Glutamatergic neuron (in vitro differentiated cells): ENCODE results near the gene CLEC12A. TPM values are rescaled to one million over a fixed set of nuclear protein-coding genes. Genes with fewer than 3 reads are reported as not detected.

Experiments used
- DNase-seq: peaks from one replicate; pipeline ENCODE4 v3.0.0; 2022
- H3K27ac Mint-ChIP-seq: one replicate; pipeline ENCODE4 v1.8.0; 2020; ENCODE audit warnings: mild to moderate bottlenecking, mixed read lengths, inconsistent platforms; ENCODE audit not compliant: unreplicated experiment
- H3K27me3 Mint-ChIP-seq: one replicate; pipeline ENCODE4 v1.8.0; 2020; ENCODE audit warnings: mild to moderate bottlenecking, moderate library complexity, mixed read lengths, inconsistent platforms; ENCODE audit not compliant: unreplicated experiment
- H3K36me3 Mint-ChIP-seq: one replicate; pipeline ENCODE4 v1.8.0; 2020; ENCODE audit warnings: mild to moderate bottlenecking, mixed read lengths, inconsistent platforms; ENCODE audit not compliant: unreplicated experiment
- H3K4me1 Mint-ChIP-seq: one replicate; pipeline ENCODE4 v1.8.0; 2020; ENCODE audit warnings: mild to moderate bottlenecking, low read depth, mixed read lengths, inconsistent platforms; ENCODE audit not compliant: unreplicated experiment
- H3K4me3 Mint-ChIP-seq: one replicate; pipeline ENCODE4 v1.8.0; 2020; ENCODE audit warnings: mild to moderate bottlenecking, mixed read lengths, inconsistent platforms; ENCODE audit not compliant: unreplicated experiment
- H3K9me3 Mint-ChIP-seq: one replicate; pipeline ENCODE4 v1.8.0; 2020; ENCODE audit warnings: mild to moderate bottlenecking, moderate library complexity, mixed read lengths, inconsistent platforms; ENCODE audit not compliant: unreplicated experiment
- total RNA-seq: library from RNA; stranded (reverse); fragmentation: NEBNext Ultra II Directional; extraction: Animal tissue kit (Norgen Biotek cat#: 25700); gene quantifications from one replicate; pipeline ENCODE4 v1.2.1, GENCODE V29; 2021; ENCODE audit not compliant: unreplicated experiment
- TF ChIP-seq, protein P1 (sequence below): fragments of 200-600 bp; sonication (generic); IDR thresholded peaks from one replicate; pipeline ENCODE4 v1.5.0; 2021; ENCODE audit not compliant: partially characterized antibody, unreplicated experiment

CLEC12A gene
- total RNA-seq, 1 donor from 2014 or later = not detected

DNA sequence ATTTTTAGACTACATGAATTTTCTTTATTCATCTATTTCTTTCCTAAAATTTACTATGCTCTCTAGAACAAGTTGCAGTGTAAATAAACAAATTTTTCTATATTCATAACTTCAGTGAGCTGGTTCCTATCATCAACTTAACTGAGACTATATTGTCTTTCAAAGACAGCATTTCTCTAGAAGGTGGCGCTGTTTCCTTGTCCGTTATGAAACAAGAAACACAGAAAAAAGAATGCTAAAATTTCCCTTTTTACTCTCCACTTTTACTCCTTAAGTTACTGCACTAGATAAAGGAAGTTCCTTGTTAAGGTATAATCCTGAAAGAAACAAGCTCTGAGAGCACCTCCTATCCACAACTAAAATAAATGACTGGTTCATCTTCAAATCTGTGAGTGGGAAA is 30.8 kb upstream of the CLEC12A start:
- Mint-ChIP-seq H3K36me3 (no peaks in the 10 kb centered on the region), H3K9me3 (no peaks in the 10 kb centered on the region), H3K4me1 (no peaks in the 10 kb centered on the region), H3K27ac (no peak overlapping the region), H3K4me3 (no peak overlapping the region), H3K27me3 (no peaks in the 10 kb centered on the region)
- DNase-seq = no peak
- TF ChIP-seq, protein P1, sequence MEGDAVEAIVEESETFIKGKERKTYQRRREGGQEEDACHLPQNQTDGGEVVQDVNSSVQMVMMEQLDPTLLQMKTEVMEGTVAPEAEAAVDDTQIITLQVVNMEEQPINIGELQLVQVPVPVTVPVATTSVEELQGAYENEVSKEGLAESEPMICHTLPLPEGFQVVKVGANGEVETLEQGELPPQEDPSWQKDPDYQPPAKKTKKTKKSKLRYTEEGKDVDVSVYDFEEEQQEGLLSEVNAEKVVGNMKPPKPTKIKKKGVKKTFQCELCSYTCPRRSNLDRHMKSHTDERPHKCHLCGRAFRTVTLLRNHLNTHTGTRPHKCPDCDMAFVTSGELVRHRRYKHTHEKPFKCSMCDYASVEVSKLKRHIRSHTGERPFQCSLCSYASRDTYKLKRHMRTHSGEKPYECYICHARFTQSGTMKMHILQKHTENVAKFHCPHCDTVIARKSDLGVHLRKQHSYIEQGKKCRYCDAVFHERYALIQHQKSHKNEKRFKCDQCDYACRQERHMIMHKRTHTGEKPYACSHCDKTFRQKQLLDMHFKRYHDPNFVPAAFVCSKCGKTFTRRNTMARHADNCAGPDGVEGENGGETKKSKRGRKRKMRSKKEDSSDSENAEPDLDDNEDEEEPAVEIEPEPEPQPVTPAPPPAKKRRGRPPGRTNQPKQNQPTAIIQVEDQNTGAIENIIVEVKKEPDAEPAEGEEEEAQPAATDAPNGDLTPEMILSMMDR = no peak

DNA sequence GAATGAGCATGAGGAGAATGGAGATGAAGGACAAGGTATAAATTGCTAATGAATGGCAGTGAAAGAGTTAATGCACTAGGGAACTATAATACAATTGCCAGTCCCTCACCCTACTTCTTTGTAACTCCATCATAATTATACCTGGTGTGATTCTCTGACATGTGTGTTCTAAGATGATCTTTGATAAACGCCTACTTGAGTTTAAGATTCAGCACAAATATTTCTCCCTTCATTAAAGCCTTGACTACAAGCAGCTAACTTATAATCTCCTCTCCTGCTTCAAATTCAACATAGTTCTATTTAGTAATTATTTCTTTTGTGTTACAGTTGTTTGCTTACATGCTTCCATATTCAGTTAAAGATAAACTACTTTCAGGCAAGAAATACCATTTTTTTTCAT is 29.4 kb upstream of the CLEC12A start:
- Mint-ChIP-seq H3K27me3 (no peaks in the 10 kb centered on the region), H3K36me3 (no peaks in the 10 kb centered on the region), H3K4me3 (no peak overlapping the region), H3K4me1 (no peaks in the 10 kb centered on the region), H3K27ac (no peak overlapping the region), H3K9me3 (no peaks in the 10 kb centered on the region)
- TF ChIP-seq, protein P1 = no peak
- DNase-seq = no peak

DNA sequence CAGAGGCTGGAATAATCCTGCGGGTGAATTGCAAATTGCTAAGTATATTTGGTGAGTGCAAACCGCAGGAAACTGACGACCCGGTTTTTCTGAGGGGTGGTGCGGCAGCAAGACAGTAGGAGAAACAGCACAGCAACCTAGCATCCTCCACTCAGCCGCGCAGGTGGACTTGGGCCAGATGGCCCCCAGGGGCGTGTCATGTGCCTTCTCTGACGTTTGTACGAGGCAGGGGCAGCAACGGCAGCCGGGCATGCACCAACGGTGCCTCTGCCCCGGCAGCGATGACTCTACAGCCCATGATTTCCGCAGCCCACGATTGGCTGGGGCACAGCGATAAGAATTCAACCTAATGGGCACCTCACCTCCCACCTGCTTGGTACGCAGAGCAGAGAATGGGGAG is 28.0 kb upstream of the CLEC12A start:
- Mint-ChIP-seq H3K36me3 (no peaks in the 10 kb centered on the region), H3K9me3 (no peaks in the 10 kb centered on the region), H3K4me1 (no peaks in the 10 kb centered on the region), H3K4me3 (no peak overlapping the region), H3K27ac (no peak overlapping the region), H3K27me3 (no peaks in the 10 kb centered on the region)
- TF ChIP-seq, protein P1 = no peak
- no peak for DNase-seq

DNA sequence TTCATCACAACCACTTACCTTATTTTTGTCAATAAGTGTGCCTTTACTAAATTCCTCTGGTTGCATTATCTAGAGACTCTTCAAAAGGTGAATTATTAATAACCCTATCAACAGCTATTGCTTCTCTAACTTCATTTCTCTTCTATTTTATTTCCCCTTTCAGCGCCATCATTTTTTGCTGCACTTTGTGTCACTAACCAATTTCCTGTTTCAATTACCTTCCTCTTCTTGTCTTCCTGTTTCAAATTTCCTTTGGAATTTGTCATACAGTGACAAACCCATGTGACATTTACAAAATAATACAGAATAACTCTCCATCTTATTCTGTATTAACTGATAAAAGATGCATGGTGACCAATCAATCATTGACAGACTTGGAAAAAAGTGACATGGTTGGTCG is 26.8 kb upstream of the CLEC12A start:
- no peaks in the 10 kb centered on the region for H3K27me3 Mint-ChIP-seq
- no peak overlapping the region for H3K27ac Mint-ChIP-seq
- TF ChIP-seq, protein P1 = no peak
- H3K4me3 Mint-ChIP-seq = no peak overlapping the region
- no peak for DNase-seq
- H3K4me1 Mint-ChIP-seq = no peaks in the 10 kb centered on the region
- H3K9me3 Mint-ChIP-seq = no peaks in the 10 kb centered on the region
- H3K36me3 Mint-ChIP-seq = no peaks in the 10 kb centered on the region

DNA sequence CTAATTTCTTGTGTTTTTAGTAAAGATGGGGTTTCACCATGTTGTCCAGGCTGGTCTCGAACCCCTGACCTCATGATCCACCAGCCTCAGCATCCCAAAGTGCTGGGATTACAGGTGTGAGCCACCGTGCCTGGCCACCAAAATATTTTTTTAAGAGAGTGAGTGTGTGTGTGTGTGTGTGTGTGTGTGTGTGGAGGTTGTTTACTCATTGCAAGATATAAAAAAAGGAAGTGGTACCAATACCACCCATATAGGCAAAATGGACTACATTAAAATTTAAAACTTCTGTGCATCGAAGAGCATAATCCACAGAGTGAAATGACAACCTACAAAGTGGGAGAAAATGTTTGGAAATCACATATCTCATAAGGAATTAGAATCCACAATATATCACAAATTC is 23.5 kb upstream of the CLEC12A start:
- H3K4me3 Mint-ChIP-seq = no peak overlapping the region

More for the DNA sequence above, 23.5 kb upstream of the CLEC12A start:
- no peak for DNase-seq
- Mint-ChIP-seq H3K9me3 (no peaks in the 10 kb centered on the region), H3K4me1 (no peaks in the 10 kb centered on the region), H3K36me3 (peaks cover 5% of the 10 kb centered on the region), H3K27me3 (no peaks in the 10 kb centered on the region), H3K27ac (no peak overlapping the region)
- TF ChIP-seq, protein P1 = no peak
